Occipital lobe (tissue), 2 donors: ENCODE measurements around the gene DNAJC30. TPM values are rescaled to one million over a fixed set of nuclear protein-coding genes. Genes with fewer than 3 reads are reported as not detected.
A peak's percentile ranks its signal among the peaks of the same experiment; 100 is the strongest.

ENCODE experiments used
- DNase-seq: peaks from one replicate; lab custom pipeline; 2025; lab: John Stamatoyannopoulos, UW
- total RNA-seq: library from RNA; depleted of rRNA; stranded (reverse); fragments of >200 nt; gene quantifications from one replicate; pipeline ENCODE4 v1.2.3, GENCODE V29; 2014

Gene DNAJC30
- total RNA-seq, 1 donor from 2014 or later, result 3.1 TPM

DNA sequence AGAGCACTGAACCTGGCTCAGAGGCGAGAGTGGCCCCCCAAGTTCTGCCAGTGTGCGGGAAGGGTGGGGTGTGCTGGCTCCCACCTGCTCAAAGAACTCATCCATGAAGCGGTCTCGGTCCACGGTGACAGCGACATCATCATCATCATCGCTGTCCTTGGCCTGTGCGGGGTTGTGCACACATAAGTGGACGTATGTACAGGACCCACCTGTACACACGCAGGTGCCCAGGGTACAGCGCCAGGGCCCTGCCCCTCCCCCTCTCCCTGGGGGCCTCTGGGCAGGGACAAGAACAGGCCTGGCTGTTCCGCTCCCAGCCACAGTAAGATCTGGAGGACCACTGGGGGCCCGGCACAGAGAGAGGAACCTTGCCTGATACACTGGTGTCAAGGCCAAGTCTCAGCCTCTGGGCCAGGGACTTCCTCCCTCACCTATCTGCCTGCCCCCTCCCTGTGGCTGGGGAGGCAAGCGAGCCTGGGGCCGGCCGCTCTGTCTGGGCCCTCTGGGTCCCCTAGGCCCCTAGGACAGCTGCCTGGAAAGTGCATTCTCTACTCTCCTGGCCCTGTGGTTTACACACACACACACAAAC, 25.8 kb upstream of the DNAJC30 start:
- DNase-seq, result no peak

DNA sequence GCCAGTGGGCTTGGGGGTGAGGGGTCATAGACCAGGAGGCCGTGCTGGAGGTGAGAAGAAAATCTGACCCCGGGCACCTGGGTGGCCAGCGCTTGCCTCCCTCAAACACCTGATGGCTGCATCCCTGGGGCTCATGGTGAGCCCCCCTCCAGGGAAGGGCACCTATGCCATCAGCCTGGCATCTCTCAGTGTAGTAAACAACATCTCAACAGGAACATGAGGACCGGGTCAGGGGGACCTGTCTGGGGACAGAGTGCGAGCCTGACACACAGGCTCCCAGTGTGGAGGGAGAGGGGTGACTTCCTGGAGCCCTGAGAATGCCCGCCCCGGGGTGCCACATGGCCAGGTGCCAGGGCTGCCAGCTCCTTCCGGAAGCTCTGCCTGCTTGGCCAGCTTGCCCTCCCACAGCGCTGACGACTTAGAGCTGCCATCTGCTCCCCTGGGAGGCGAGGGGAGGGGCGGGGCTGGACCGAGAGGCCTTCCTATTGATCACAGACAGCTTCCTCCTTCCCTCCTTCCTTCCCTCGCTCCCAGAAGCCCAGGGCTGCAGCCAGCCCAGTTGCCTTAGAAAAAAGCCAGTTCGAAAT, 23.9 kb upstream of the DNAJC30 start:
- peak; percentile 42 for DNase-seq

DNA sequence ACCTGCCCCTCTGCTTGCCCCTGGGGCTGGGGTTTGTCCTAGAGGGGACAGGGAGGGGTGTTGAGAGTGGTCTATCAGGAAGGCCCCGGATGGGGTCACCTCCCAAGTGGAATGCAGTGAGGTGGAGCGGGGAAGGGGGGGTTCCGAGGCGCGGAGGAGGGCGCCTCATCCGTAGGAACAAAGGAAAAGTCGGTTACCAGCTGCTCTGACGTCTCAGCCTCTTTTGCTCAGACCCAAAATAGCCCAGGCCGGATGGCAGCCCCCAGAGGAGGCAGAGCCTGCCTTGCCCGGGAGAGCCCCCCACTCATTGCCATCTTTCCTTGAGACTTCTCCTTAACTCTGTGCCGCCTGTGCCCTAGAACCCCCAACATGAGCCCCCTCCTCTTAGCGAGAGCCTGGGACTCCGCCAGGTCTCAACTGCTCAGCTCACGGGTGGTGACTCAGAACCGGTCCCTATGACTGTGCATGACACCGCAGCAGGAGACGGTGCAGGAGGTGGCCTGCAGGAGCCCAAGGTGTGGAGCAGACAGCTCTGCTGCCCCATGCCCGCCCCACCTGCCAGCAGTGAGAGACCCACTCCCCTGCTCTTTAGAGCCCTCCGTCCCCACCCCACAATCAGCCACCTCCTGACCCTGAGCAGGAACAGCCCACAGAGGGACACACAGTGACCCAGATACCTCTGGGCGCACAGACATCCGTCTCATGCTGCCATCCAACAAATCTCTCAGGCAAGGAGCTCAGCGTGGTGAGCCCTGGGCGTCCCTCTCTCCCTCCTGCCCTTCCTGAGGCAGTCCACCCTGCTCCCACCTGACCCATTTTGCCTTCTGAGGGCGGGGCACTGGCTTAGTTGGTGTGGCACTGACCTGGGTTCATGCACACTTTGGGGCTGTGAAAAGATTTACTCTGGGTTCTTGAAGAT, 23.1 kb upstream of the DNAJC30 start:
- DNase-seq, result peak; percentile 61

DNA sequence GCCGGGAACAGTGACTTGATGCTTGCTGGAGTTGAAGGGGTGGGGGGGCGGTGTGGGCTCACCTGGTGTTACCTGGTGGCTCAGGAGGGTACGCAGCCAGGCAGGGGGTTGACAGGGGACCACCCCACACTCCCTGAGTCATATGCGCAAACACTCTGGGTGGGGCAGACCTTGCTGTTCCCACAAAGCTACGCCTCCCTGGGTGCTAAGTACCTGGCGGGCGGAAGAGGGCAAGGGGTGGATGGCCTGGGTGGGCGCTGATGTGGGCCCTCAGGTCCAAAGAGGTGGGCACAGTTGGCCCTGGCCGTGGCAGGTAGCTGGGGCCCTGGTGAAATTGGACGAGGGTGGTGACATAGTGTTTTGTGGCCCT, 22.3 kb upstream of the DNAJC30 start:
- no peak for DNase-seq

DNA sequence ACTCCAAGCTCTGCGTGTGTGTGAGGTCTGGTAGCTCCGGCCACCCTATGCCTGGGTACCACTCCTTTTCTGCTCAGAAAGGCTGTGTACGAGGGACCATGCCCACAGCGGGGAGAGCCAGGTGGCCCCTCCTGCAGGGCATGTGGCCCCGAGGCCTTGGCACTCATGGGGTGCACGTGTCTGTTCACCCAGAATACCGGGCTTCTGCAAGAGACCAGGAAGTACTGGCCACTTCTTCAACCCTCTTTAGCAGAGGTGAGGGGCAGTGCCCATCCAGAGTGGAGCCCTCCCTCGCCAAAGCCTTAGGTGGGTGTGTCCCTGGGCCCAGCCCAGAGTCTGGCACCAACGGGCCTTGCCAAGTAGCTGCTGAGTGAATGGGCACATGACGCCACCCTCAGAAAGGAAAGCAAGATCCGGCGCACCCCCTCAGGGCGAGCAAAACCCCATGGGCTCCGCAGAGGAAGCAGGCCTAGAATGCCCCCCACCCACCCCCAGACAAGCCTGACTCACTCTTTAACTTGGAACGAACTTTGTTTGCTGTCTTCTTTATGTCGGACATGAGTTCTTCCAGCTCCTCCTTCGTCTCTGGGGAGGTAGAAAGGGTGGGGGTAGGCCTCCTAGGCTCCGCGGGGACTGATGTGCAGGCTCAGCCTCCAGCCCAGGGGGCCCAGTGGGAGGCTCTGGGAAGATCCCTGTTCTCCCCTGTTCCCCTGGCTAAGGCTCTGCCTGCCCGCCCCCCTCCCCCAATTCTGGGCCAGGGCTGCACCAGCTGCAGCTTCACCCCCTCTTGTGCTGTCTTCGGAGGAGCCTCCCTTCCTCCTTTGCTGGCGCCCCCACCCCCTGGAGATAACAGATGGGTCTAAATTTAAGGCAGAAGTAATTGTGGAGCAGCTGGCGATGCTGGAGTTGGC, 21.6 kb upstream of the DNAJC30 start:
- peak; percentile 45 for DNase-seq

DNA sequence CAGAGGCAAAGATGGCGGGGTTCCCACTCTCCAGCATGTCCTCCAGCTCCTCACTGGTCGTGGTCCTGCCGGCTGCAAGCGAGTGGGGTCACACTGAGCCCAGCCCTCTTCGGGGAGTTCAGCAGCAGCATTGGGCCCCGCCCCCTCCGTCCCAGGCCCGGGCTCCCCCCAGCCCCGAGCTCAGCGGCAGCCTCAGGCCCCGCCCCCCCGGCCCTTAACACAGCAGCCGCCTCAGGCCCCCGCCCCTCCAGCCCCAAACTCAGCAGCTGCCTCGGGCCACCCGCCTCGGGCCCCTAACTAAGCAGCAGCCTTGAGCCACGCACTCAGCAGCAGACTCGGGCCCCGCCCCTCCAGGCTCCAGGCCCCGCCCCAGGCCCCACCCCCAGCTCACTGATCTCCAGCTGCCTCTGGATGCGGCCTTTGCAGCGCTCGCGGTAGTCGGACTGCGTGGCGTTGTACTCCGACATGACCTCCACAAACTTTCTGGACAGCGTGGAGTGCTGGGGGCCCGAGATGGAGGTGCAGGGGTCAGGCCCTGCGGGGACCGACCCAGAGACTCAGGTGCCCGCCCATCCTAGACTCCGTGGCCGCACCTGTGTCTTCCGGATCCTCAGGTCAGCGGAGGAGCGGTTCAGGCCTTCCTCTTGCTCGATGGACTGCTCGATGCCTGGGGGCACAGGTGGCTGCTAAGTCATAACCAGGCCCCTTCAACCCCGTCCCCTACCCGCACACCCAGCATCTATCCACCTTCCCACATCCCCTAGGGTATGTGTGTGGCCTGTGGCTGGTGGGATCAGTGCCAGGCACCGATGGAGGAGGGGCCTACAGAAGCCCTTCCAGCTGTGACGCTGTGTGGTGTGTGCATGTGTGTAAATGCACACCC, 20.7 kb upstream of the DNAJC30 start:
- no peak for DNase-seq

DNA sequence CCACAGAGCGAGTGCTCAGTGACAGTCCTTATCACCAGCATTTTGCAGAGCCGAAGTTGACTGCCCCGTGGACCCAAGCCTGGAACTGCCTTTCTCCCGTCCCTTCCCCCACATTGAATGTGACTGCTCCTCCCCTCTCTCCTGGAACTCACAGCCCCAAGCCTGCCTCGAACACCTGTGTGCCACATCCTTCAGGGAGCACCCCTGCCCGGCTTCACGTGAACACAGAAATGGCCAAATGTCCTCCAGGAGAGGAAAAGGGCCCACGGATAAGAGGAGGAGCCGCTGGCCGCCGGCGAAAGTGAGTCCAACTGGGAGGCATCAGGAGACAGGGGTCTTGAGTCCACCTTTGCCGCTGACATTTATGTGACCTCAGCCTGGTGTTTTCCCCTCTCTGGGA, 20.0 kb upstream of the DNAJC30 start:
- no peak for DNase-seq

DNA sequence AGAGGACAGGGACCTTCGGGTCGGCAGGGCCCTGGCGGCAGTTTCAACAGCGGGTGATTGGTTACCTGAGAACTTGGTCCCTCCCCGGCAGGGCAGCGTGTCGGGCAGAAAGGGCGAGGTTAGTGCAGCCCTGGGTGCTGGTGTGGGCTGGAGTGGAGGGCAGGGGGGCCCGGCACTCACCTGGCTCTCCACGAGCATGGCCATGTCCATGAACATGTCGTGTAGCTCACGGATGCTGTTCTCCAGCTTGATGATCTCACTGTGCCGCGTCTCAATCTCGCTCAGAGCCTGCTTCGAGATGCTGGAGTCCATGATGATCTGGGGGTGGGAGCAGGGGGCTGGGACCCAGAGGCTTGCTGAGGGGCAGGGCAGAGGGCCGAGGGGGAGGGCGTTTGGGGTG, 19.4 kb upstream of the DNAJC30 start:
- no peak for DNase-seq

DNA sequence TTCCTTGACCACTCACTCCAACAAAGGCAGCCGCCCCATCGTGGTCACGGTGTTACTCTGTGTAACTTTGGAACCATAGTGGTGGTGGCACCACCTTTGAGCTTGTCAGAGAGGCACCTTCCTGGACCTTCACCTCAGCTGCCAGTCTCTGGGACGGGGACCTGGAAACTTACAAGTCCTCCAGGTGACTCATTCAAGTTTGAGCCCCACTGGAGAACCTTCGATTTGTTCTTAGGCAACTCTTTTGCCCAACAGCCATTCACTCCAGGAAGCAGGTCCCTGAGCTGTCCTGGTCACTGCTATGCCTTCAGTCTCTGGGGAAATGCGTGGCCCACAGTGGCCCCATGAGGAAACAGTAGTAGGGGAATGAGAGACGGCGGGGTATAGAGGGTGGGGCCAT, 19.0 kb upstream of the DNAJC30 start:
- DNase-seq, result no peak

DNA sequence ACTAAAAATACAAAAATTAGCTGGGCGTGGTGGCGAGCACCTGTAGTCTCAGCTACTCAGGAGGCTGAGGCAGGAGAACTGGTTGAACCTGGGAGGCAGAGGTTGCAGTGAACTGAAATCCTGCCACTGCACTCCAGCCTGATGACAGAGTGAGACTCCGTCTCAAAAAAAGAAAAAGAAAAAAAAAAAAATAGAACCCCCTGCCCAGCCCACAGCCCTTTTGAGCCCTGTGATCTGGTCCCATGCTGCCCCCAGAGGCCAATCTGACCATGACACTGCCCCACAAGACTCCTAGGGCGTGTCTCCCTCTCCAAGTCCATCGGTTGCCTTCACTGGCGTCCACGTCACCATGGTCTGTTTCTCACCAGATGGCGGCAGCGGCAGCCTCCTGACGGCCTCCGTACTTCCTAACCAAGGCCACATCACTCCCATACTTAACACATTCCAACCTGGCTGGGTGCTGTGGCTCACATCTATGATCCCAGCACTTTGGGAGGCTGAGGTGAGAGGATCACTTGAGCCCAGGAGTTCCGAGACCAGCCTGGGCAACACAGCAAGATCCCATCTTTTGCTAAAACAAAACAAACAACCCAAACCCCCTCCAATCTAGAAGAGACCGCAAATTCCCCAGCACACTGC, 18.2 kb upstream of the DNAJC30 start:
- DNase-seq, result peak; percentile 43

DNA sequence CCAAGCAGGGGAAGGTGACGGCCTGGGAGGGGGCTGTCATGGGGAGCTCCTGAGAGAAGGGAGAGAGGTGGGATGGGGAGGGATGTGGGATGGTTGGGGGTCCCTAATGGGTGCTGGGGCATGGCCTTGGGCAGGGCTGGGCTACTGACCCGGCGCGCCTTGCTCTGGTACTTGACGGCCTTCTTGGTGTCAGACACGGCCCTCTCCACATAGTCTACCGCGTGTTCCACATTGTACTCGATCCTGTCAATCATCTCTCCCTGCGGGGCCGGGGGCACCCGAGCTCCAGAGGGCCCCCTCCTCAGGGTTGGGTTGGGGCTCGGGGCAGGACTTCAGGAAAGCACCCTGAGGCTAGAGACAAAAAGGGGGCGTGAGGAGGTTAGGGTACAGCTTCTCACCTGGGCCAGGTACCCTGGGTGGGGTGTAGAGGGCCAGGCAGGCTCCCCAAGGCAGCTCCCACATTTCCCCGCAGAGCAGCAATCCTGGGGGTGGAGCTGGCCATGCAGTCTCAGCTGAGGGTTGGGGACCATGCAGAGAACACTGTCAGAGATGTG, 17.4 kb upstream of the DNAJC30 start:
- no peak for DNase-seq

DNA sequence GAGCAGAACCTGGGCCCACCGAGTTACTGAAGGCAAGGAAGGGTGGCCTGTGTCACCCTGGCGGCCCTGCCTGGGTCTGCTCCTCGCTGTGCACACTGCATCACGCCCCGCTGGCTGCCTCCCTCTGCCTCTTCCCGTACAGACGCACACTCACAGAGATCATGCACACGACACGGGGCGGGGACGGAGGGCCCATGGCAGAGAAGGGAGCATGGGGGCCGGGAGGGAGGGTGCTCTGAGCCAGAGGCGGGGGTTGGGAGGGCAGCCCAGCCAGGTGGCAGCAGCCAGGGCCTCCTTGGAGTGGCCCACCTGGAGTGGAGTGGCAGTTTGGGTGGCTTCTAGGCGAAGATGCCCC, 16.8 kb upstream of the DNAJC30 start:
- DNase-seq, result no peak

DNA sequence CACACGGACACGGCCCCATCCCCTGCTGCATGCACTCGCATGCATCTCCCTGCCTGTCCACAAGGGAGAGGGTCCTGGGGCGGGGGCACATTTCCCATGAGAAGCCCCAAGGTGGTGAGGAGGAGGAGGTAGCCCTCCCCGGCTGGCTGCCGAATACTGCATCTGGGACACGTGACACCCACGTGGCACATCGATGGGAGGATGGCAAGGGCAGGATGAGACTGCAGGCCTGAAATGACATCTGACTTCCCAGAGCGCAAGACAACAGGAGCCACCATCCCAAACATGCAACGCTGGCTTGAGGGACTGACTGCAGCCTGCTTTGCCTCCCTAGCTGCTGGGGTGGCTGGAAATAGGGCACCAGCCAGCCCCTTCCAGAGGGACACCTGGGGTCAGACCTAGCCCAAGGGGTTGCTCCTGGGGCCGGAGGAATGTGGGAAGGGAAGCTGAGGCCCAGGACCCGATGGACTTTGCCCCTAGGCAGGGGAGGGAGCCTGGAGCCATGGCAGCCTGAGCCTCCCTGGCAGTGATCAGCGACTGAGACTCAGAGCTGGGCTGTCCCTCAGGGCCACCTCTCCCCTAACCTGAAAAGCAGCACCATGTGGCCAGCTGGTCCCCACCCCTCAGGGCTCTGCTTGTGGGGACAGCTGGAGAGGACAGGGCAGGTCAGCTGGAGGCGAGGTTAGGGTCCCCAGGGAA, 16.3 kb upstream of the DNAJC30 start:
- DNase-seq, result no peak

DNA sequence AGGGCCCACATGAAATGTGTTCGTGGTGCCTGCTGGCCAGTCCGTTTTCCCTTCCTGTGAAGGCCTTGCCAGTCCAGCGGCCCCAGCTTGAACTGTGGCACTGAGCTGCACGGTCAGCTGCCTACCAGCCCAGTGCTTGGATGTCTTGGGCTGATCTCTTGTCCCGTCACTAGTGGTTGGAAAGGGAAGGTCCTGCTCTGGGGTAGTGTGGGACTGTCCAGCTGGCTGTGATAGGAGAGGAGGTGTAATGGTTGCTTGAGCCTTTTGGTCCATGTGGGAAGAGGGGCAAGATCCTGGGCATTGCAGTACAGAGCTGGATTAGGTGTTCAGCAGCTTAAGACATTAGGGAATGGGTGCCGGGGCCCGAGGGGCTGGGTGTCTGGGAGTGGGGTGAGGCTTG, 15.2 kb upstream of the DNAJC30 start:
- no peak for DNase-seq

DNA sequence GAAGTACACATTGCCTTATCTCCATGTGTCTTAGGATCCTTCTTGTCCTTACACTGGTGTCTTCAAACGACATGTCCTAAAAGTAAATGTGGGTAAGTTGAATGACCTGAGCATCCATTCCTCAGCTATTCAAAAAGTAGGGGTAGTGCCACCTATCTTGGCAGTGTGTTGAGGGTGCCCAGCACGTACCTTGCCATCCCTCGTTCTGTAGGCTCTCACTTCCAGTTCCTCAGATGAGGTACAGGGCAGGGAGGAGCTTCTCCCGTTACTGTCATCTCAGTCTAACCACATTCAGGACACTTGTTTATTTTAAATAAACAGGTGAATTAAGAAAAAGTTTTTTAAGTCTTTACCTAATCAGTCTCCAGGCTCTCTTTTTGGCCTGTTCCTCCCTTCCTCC, 13.1 kb upstream of the DNAJC30 start:
- no peak for DNase-seq

DNA sequence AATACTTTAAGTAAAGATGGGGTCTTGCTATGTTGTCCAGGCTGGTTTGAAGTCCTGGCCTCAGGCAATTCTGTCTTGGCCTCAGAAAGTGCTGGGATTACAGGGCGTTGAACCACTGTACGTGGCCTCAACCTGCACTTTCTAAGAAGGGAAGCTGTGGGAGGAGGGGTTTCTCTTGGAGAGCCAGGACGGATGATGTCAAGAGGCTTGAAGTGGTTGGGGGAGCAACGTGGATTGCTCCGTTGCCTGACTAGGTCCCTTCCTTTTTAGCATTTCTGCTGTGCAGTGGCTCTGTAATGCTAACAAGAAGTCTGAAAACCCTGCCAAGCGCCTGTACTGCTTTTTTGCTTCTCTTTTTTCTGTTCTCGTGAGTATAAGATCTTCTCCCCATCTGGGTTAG, 7.4 kb upstream of the DNAJC30 start:
- no peak for DNase-seq

DNA sequence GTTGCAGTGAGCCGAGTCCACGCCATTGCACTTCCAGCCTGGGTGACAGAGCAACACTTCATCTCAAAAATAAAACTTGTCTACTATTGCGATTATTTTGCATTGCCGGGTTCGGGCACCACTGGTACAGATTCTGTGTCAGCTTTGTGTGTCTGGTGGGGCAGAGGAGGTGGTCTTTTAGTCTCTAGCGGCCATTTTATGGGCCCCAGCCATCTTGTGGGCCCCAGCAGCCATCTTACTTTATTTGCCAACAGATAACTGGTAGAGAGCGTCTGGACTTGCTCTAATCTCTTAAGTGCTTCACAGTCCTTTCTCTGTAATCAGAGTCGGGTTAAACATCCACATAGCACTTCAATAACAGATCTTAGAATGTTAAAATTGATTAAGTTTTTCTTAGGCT, 5.0 kb upstream of the DNAJC30 start:
- DNase-seq, result no peak

DNA sequence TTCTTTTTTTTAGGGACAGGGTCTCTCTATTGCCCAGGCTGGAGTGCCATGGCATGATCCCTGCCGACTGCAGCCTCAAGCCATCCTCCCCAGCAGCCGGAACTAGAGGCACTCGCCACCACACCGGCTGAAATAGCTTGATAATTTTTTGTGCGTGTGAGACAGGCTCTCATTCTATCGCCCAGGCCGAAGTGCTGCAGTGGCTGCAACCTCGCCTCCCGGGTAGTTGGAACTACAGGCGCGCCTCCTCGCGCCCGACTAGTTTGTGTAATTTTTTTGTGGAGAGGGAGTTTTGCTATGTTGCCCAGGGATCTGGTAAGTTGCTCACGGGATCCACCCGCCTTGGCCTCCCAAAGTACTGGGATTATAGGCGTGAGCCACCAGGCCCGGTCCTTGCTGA, 2.1 kb upstream of the DNAJC30 start:
- no peak for DNase-seq
